ENCODE results near the gene OPRPN.

The OPRPN gene

GRCh38 chr4:70392057-70392776 lies 5.5 kb upstream of the OPRPN start:
- no peak overlapping the region for H3K4me3 ChIP-seq (ENCODE audit: low read length)
- no peak overlapping the region for H3K9ac ChIP-seq (ENCODE audit: low read length)
- no peak overlapping the region for H3K27ac ChIP-seq (ENCODE audit: low read length)
- H3K36me3 ChIP-seq (ENCODE audit: control insufficient read depth, low read depth, low read length) = no peaks in the 10 kb centered on the region
- no peaks in the 10 kb centered on the region for H3K9me3 ChIP-seq (ENCODE audit: control insufficient read depth, low read depth, low read length)
- H3K27me3 ChIP-seq (ENCODE audit: control insufficient read depth, insufficient read depth, low read length) = no peaks in the 10 kb centered on the region
- no peaks in the 10 kb centered on the region for H3K4me1 ChIP-seq (ENCODE audit: control insufficient read depth, low read depth, low read length)

- H3K27ac ChIP-seq (ENCODE audit: low read length) = no peak overlapping the region
- no peaks in the 10 kb centered on the region for H3K36me3 ChIP-seq (ENCODE audit: control insufficient read depth, low read depth, low read length)
- no peaks in the 10 kb centered on the region for H3K9me3 ChIP-seq (ENCODE audit: control insufficient read depth, low read depth, low read length)
- no peak overlapping the region for H3K4me3 ChIP-seq (ENCODE audit: low read length)
- no peak overlapping the region for H3K9ac ChIP-seq (ENCODE audit: low read length)
- H3K4me1 ChIP-seq (ENCODE audit: control insufficient read depth, low read depth, low read length) = no peaks in the 10 kb centered on the region
- H3K27me3 ChIP-seq (ENCODE audit: control insufficient read depth, insufficient read depth, low read length) = no peaks in the 10 kb centered on the region
These were observed 1.6 kb downstream of the OPRPN start for GRCh38 chr4:70399319-70399718.

- no peaks in the 10 kb centered on the region for H3K27me3 ChIP-seq (ENCODE audit: control insufficient read depth, insufficient read depth, low read length)
- H3K4me3 ChIP-seq (ENCODE audit: low read length) = no peak overlapping the region
- no peaks in the 10 kb centered on the region for H3K9me3 ChIP-seq (ENCODE audit: control insufficient read depth, low read depth, low read length)
- no peak overlapping the region for H3K27ac ChIP-seq (ENCODE audit: low read length)
- no peak overlapping the region for H3K9ac ChIP-seq (ENCODE audit: low read length)
- no peaks in the 10 kb centered on the region for H3K36me3 ChIP-seq (ENCODE audit: control insufficient read depth, low read depth, low read length)
- H3K4me1 ChIP-seq (ENCODE audit: control insufficient read depth, low read depth, low read length) = no peaks in the 10 kb centered on the region
These were observed 5.0 kb downstream of the OPRPN start for GRCh38 chr4:70402762-70403161.

GRCh38 chr4:70405765-70406164 lies 8.0 kb downstream of the OPRPN start:
- Histone ChIP-seq H3K4me1 (ENCODE audit: control insufficient read depth, low read depth, low read length) (no peaks in the 10 kb centered on the region), H3K27ac (ENCODE audit: low read length) (no peak overlapping the region), H3K4me3 (ENCODE audit: low read length) (no peak overlapping the region), H3K9ac (ENCODE audit: low read length) (no peak overlapping the region), H3K9me3 (ENCODE audit: control insufficient read depth, low read depth, low read length) (no peaks in the 10 kb centered on the region), H3K27me3 (ENCODE audit: control insufficient read depth, insufficient read depth, low read length) (no peaks in the 10 kb centered on the region), H3K36me3 (ENCODE audit: control insufficient read depth, low read depth, low read length) (no peaks in the 10 kb centered on the region)

GRCh38 chr4:70425306-70425705 lies 27.6 kb downstream of the OPRPN start:
- Histone ChIP-seq H3K9me3 (ENCODE audit: control insufficient read depth, low read depth, low read length) (no peaks in the 10 kb centered on the region), H3K36me3 (ENCODE audit: control insufficient read depth, low read depth, low read length) (no peaks in the 10 kb centered on the region), H3K27me3 (ENCODE audit: control insufficient read depth, insufficient read depth, low read length) (no peaks in the 10 kb centered on the region), H3K9ac (ENCODE audit: low read length) (no peak overlapping the region), H3K27ac (ENCODE audit: low read length) (no peak overlapping the region), H3K4me1 (ENCODE audit: control insufficient read depth, low read depth, low read length) (no peaks in the 10 kb centered on the region), H3K4me3 (ENCODE audit: low read length) (no peak overlapping the region)

- no peaks in the 10 kb centered on the region for H3K27me3 ChIP-seq (ENCODE audit: control insufficient read depth, insufficient read depth, low read length)
- H3K36me3 ChIP-seq (ENCODE audit: control insufficient read depth, low read depth, low read length) = no peaks in the 10 kb centered on the region
- no peak overlapping the region for H3K4me3 ChIP-seq (ENCODE audit: low read length)
- H3K4me1 ChIP-seq (ENCODE audit: control insufficient read depth, low read depth, low read length) = no peaks in the 10 kb centered on the region
- H3K27ac ChIP-seq (ENCODE audit: low read length) = no peak overlapping the region
- H3K9ac ChIP-seq (ENCODE audit: low read length) = no peak overlapping the region
- H3K9me3 ChIP-seq (ENCODE audit: control insufficient read depth, low read depth, low read length) = no peaks in the 10 kb centered on the region
These were observed 29.0 kb downstream of the OPRPN start for GRCh38 chr4:70426789-70427188.

GRCh38 chr4:70437197-70437596 lies 39.5 kb downstream of the OPRPN start:
- Histone ChIP-seq H3K9ac (ENCODE audit: low read length) (no peak overlapping the region), H3K4me3 (ENCODE audit: low read length) (no peak overlapping the region), H3K9me3 (ENCODE audit: control insufficient read depth, low read depth, low read length) (no peaks in the 10 kb centered on the region), H3K27me3 (ENCODE audit: control insufficient read depth, insufficient read depth, low read length) (no peaks in the 10 kb centered on the region), H3K36me3 (ENCODE audit: control insufficient read depth, low read depth, low read length) (no peaks in the 10 kb centered on the region), H3K4me1 (ENCODE audit: control insufficient read depth, low read depth, low read length) (no peaks in the 10 kb centered on the region), H3K27ac (ENCODE audit: low read length) (no peak overlapping the region)

DNA sequence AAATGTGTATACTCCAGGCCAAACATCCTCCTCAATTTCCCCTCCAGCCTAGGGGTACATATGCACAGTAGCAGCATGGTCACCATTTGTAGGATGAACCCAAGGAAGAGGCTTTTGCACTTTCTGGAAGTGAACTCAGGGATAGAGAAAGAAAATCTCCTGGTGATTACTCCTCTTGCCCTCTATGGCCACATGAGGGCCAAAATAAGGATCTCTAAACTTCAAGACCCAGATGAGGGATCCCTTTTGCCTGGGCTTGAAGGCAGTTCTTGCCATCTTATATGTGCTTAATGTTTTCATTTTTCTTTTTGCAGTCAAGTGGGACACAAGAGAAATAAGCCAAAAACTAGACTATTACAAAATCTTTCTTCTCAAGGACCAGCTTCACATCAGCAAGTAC lies 44.7 kb downstream of the OPRPN start:
- H3K36me3 ChIP-seq (ENCODE audit: control insufficient read depth, low read depth, low read length) = no peaks in the 10 kb centered on the region
- H3K4me3 ChIP-seq (ENCODE audit: low read length) = no peak overlapping the region
- no peaks in the 10 kb centered on the region for H3K4me1 ChIP-seq (ENCODE audit: control insufficient read depth, low read depth, low read length)
- H3K27ac ChIP-seq (ENCODE audit: low read length) = no peak overlapping the region
- H3K9me3 ChIP-seq (ENCODE audit: control insufficient read depth, low read depth, low read length) = no peaks in the 10 kb centered on the region
- no peaks in the 10 kb centered on the region for H3K27me3 ChIP-seq (ENCODE audit: control insufficient read depth, insufficient read depth, low read length)
- no peak overlapping the region for H3K9ac ChIP-seq (ENCODE audit: low read length)

DNA sequence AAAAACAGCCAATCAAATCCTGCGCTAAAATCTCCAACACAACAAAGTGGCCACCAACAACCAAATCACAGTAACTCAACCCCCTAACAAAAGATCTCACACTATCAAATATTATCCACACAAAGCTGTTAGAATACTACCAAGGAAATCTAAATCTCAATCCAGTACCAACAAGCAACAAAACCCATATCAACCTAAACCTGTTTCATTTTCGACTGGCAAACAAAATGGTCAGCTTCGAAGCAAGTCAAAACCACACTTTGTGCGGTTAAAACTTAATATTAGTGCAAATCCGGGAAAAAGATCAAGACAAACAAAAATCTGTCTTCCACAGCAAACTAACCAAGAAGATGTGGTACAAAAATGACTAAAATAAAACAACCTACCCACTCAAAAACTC lies 45.6 kb downstream of the OPRPN start:
- Histone ChIP-seq H3K9ac (ENCODE audit: low read length) (no peak overlapping the region), H3K4me3 (ENCODE audit: low read length) (no peak overlapping the region), H3K36me3 (ENCODE audit: control insufficient read depth, low read depth, low read length) (no peaks in the 10 kb centered on the region), H3K27ac (ENCODE audit: low read length) (no peak overlapping the region), H3K27me3 (ENCODE audit: control insufficient read depth, insufficient read depth, low read length) (no peaks in the 10 kb centered on the region), H3K9me3 (ENCODE audit: control insufficient read depth, low read depth, low read length) (no peaks in the 10 kb centered on the region), H3K4me1 (ENCODE audit: control insufficient read depth, low read depth, low read length) (no peaks in the 10 kb centered on the region)

GRCh38 chr4:70449220-70449619 lies 51.5 kb downstream of the OPRPN start:
- Histone ChIP-seq H3K27me3 (ENCODE audit: control insufficient read depth, insufficient read depth, low read length) (no peaks in the 10 kb centered on the region), H3K4me1 (ENCODE audit: control insufficient read depth, low read depth, low read length) (no peaks in the 10 kb centered on the region), H3K9me3 (ENCODE audit: control insufficient read depth, low read depth, low read length) (no peaks in the 10 kb centered on the region), H3K27ac (ENCODE audit: low read length) (no peak overlapping the region), H3K4me3 (ENCODE audit: low read length) (no peak overlapping the region), H3K36me3 (ENCODE audit: control insufficient read depth, low read depth, low read length) (no peaks in the 10 kb centered on the region), H3K9ac (ENCODE audit: low read length) (no peak overlapping the region)

DNA sequence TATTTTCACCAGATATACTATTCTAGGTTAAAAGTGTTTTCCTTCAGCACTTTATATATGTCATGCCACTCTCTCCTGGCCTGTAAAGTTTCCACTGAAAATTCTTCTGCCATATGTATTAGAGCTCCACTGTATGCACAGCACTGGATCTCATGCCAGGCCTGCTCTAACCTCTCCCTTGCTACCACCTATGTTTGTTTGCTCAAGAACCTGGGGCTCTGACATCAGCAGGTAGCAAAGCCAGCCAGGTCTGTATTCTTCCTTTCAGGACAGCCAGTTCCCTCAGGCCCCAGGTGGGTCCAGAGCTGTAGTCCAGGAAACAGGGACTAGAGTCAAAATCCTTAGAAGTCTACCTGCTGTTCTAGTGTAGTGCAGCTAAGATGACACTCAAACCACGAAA lies 55.2 kb downstream of the OPRPN start:
- H3K36me3 ChIP-seq (ENCODE audit: control insufficient read depth, low read depth, low read length) = no peaks in the 10 kb centered on the region
- no peak overlapping the region for H3K27ac ChIP-seq (ENCODE audit: low read length)
- no peak overlapping the region for H3K4me3 ChIP-seq (ENCODE audit: low read length)
- H3K27me3 ChIP-seq (ENCODE audit: control insufficient read depth, insufficient read depth, low read length) = no peaks in the 10 kb centered on the region
- no peaks in the 10 kb centered on the region for H3K4me1 ChIP-seq (ENCODE audit: control insufficient read depth, low read depth, low read length)
- no peaks in the 10 kb centered on the region for H3K9me3 ChIP-seq (ENCODE audit: control insufficient read depth, low read depth, low read length)
- no peak overlapping the region for H3K9ac ChIP-seq (ENCODE audit: low read length)

All from iPS-18a (cell line).